DMS53 (cell line): ENCODE results near the gene INSIG2.
A peak's percentile ranks its signal among the peaks of the same experiment; 100 is the strongest.

Experiments
- DNase-seq: peaks from one replicate; lab custom pipeline; 2025; lab: John Stamatoyannopoulos, UW

The INSIG2 gene

DNA sequence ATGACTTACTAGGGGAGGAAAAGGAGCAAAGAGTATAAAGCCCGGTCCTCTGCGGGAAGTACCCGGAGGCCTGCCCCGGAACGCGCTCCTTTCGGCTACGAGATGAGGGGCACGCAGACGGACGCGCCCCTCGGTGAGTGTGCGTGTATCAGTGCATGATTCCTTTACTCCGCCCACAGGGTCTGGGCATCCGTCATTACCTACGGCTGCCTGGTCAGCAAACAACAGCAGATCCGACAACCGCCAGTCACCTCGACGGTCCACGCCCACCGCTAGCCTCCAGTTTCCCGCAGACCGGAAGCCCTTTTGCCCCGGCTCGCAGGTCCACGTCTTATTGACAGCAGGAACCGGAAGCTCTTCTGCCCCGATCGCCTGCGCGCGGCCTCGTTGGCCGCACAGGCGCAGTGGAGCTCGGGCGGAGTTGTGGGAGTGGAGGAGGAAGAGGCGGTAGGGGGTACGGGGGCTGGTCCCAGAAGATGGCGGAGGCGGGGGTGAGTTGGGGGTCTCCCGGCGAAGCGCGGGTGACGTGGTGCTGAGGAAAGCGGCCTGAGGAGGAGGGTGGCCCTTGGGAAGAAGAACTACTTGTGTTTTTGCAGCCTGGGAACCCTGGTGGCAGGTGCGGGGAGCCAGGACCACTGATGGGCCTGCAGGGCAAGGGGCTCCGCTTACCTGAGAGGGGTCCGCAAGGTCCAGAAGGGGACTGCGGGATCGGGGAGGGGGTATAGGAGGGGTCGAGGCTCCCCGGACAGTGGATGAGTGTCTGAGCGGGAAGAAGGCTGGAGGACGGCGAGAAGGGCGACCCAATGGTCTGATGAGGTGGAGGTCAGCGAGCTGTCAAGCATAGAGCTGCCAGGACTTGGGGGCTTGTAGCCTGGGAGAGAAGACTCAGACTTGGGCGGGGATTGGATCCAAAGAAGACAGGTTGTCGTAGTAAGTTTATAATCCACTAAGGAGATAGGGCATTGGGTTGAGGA lies at the start of gene INSIG2:
Gene INSIG2, plus strand, starts transcription at position 421 of the 974 bp plus-strand sequence. CDS start 8,086 bp downstream, outside the sequence.
- peak; percentile 99 for DNase-seq

DNA sequence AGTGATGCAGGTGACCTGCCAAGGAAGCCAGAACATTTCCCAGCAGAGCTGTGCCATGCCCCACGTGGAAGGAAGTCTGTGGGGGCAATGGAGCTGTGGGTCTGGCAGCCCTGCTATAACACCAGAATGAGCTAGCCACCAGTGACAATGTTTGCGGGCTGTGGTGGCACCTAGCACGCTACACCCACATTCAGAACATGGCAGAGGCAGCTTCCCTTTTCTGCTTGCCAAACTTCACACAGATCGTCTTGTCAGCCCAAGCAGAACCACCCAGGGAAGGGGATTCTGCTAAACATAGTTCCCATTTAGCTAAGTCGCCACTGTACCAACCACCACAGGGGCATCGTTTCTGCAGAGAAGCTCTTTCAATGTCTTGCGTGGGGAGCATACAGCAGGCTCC lies 47.4 kb upstream of the INSIG2 start:
- no peak for DNase-seq

DNA sequence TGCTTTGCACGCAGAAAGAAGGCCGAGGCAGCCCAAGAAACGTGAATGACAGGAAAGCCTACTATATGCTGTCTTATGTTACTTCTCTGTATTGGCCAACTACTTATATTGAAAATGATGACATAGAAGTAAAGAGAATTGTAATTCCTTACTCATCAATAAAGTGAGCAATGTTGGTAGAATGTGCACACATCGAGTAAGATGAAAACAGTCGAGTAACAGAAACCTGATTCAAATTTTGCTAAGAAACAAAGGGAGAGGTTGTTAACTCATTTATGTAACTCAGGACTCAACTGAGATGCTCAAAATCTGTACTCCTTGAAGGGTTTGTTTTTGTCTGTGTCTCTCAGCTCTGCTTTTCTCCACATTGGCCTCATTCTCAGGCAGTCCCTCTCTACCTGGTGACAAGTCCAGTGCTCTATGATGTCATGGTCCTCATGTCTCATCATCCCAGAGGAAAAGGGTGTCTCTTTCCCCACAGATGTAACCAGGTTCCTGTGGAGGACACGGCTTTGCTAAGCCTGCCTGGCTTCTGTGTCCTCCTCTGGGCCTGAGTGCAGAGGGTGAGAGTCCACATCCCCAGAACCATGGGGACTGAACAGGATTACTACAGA lies 44.1 kb upstream of the INSIG2 start:
- DNase-seq, result no peak

DNA sequence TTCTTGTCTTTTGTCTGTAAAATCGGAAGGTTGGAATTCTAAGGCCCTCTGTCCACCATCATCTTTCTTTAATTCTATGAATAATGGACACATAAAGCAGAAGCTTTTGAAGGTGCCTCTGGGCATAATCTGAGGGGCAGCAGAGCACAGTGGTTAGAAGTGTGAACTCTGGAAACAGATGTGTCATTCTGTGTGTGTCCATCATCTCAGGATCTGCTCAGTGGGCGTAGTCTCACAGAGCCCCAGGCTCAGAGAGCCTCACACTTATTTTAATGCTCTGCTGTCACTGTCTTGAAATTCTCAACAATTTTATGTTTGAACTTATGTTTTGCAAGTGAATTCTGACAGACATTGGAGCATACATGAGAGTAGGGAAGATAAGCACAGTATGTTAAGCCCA lies 43.4 kb upstream of the INSIG2 start:
- no peak for DNase-seq

DNA sequence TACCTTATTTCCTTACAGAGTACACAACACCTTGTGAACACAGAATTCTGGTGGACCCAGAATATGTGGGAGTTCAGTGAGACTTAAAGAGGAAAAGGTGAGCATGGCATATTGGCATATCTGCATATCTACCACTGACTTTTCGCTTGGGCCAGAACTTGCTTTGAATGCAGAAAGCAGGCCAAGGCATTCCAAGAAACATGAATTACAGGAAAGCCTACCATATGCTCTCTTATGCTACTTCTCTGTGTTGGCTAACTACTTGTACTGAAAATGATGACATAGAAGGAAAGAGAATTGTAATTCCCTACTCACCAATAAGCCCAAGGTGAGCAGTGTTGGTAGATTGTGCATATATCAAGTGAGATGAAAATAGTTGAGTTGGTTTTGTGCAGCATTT lies 43.0 kb upstream of the INSIG2 start:
- DNase-seq, result no peak

DNA sequence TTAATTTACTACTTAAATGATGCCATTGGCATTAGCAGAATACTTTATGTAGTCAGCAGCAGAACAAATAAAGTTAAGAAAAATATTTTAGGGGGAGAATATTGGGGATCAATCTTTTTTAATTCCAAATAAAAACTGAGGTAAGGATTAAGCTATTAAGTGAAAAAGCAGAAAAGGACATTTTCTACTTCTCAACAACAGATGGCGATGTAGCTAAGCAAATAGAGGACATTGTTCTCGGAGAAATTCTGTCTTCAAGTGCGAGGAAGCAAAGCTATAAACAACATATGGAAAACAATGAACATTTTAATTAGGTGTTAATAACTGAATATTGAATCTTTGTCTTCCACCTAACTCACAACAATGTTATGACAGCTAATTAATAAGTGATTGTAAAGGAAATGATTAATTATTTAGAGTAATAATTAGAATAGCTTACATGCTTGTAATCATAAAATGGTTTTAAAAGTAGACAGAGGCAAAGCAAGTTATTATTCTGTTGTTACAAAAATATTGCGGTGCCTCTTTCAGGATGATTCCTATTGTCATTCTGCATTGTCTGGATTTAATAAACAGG lies 41.5 kb upstream of the INSIG2 start:
- peak; percentile 78 for DNase-seq

DNA sequence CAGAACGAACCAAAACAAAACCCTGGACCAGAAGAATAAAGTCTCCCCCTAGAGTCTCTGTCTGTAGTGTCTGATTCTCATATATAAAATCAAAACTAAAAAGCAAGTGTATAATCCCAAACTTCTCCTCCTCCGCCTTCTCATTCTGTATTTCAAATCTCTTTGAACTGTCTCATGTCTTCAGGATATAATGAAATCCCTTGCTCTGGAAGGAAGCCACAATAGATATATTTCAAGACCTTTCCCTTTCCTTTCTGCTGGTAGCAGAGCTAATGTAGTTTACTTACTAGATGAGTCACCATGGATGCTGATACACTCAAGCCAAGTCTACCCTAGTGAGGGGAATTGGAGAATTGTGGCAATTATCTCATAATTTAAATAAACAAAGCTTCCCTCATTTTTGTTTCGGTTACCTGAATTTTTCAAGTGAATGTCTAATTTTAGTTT lies 40.9 kb upstream of the INSIG2 start:
- DNase-seq, result peak; percentile 68

DNA sequence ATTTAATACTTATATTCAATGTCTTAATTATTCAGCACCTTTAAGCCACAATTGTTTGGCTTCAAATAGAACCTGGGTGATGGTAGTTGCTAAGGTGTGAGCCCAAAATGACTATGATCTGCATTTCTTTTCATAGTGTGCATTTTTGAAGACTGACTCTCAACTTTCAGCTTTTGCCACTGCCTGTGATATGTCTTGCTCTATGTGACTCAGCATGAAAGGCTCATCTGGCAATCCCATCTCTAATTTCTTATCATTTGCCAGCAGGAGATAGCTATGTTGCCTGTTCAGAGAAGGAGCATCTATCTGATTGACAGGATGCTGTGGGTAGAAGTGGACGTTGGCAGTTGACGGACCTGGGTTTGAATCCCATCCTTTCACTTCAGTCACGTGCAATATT lies 39.9 kb upstream of the INSIG2 start:
- DNase-seq, result no peak

DNA sequence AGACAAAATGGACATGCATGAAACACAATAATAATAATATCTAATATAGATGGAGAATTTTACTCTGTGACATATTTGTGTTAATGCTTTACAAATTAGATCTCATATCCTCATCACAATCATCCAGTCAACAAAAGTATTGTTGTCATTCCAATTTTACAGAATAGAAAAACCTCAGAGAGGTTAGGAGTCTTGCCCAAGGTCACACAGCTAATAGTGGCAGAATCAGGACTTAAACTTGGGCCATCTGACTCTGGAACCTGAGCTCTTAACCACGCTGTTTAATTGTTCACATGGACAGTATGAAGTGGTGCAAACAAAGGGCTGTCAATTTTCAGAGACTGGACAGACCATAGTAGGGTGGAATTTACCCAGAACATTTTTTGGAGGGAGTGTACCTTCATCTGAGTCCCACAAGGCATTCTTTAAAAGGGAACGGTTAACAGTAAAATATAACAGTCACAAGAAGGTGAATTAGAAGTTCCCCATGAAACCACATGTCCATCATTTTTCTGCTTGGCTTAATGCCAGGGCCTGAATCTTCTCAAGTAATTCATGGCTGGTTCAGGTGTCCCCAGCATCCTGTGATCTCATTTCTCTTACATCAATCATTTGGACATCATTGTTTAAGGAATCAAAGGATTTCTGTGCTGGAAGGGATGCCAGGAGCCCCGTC lies 39.0 kb upstream of the INSIG2 start:
- peak; percentile 9 for DNase-seq

DNA sequence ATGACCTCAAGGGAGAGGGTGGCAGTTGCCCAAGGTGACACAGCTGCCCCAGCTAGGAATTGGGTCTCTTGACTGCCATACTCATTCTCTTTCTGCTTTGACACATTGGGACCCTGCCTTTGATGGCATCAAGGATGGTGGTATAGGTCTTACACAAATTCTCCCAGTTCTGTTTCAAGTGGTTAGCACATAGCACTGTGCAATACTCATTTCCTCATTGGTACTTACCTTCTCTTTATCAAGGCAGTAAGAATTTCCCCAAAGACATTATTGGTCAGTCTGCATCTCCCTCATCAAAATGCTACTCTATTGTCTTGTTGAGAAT lies 38.5 kb upstream of the INSIG2 start:
- DNase-seq, result no peak

DNA sequence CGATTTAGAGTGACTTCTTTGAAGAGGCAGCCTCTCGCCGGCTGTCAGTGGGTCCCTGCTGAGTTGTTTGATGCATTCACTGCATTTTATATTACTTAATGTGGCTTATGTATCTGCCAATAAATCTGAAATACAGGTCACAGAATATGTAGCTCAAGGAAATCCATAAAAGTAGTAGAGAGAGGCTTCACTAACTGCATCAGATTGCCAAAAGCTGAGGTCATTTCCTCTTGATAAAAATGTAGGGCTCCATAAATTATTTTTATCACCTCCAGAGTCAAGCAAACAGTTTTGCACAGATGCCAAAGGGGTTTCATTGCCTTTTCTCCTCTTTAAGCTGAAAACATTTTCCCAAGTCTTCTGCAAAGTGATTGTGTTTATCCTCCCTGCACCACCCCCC lies 37.9 kb upstream of the INSIG2 start:
- no peak for DNase-seq

DNA sequence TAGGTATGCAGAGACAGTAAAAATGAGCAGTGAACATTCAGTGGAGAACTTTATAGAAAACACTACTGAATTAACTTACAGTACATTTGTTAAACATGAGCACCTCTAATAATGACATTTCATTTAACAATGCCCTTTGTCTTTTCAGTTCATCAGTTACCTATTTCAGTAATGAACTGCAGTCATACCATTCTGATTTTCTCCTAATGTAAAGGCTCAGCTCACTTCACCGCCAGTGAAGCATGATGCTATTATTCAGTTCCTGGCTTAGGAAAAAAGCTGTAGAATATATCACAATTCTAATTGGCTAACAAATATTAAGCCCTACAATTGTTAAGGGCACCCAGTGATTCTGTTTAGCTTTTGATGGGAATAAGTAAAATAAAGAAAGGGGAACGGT lies 37.3 kb upstream of the INSIG2 start:
- no peak for DNase-seq

DNA sequence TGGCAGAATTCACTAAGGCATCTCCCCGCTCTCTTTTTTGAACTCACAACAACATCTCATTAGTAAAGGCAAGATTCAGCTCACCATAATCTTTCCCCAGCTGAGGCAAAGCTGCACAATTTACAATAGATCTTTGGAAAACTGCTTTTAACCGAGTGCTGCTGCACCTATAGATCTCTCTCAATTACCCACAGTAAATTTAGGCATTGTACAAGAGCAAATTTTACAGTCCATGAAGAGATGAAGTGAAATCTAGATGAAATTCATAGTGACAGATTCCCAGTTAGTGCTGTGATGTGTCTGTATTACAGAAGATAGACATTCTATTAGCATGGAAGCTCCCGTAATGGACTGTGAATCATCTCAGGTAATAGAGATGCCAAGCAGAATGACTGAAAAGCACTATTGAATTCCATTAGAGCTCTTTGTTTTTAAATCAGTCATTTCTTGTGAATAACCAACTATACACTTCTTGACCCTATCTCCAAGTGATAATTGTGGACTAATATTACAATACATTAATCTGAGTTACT lies 36.4 kb upstream of the INSIG2 start:
- DNase-seq, result no peak

DNA sequence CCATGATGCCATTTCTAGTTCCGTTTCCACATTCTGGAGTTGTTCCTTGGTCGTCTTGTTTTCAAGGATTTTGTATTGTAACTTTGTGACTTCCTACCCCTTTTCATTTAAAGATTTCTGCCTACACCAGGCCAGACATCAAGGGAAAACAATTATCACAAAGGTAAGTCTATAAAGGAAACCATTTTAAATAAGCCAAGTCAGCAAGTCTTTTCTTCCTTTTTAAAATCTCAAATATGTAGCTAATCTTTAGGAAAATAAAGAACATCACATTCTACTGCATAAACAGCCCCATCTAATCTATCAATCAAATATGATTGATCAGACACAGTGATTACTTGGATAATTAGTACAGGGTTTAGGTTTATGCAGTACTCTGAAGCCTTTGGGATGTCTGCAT lies 35.8 kb upstream of the INSIG2 start:
- no peak for DNase-seq

DNA sequence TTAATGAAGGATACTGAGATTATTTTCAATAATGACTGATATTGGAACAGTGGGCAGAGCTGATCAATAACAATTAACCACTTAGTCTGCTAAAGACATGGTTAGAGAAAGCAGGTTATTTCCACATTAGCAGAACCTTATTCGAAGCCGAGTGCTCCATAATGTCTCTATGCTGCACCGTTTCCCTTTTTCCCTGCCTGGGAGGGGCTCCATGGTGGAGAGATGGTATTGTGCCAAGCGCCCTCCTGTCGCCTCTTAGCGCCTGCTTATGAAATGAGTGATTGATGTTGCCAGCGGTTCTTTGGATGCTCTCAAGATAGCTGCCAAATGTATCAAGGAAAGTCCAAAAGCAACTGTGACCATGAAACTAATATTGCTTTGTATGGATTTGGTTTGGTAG lies 34.6 kb upstream of the INSIG2 start:
- no peak for DNase-seq

DNA sequence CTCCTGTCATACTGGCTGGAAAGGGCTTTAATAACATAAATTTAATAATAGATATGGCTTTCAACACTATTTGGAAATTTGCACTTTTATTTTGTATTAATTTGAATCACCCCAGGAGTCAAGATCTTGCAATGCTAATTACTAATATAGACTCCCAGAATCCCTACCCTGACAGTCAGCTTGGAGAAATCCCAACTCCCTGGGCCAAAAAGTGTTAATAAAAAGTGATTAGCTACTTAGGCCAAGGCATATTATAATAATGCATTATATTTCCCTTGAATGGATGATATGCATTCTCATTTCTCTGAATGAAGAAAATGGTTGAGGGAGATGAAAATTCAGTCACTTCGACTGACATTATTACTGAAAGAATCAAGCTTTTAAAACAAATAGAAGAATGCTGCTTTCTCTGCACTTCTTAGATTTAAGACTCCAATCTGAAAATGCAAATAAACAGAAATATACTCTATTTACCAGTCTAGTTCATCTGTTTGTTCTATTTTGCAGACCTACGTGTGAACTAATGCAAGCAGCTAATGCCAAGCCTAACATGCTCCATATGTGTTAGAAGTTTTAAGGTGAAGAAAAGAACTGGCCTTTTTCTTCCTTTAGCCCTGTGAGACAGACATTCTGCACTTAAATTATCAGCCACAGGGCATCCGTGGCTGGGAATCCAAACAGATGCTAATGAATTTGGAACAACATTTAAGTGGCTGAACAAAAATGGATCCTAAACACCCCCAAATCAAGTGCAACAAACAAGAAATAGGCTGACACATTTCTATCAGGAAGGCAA lies 33.9 kb upstream of the INSIG2 start:
- no peak for DNase-seq

DNA sequence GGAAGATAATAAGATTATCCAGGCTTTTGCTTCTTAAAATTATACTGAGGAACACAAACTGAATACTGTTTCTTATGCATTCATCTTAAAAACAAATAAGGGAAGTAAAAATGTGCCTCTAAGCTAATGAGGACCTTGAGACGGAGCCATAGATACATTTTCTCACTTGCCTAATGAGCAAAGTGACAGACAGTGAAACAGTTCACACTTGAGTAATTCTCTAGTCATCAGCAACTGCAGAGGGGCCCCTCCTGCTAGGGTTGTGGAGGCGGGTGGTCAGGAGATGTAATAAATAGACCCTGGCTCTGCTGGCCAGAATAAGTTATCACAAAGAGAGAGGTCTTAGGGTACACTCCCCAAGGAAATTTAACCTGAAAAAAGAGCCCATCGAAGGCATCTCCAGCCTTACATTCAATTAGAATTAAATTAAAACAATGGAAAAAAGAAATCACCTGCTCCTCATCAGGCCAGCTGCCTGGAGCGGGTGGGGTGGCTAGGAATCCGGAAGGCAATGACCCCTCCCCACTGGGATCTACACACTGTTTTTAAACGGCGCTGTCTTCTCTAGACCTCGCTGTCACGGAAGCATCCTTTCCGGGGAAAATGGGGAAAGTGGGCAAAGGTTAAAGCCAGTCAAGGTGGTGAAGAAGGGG lies 32.6 kb upstream of the INSIG2 start:
- DNase-seq, result no peak

DNA sequence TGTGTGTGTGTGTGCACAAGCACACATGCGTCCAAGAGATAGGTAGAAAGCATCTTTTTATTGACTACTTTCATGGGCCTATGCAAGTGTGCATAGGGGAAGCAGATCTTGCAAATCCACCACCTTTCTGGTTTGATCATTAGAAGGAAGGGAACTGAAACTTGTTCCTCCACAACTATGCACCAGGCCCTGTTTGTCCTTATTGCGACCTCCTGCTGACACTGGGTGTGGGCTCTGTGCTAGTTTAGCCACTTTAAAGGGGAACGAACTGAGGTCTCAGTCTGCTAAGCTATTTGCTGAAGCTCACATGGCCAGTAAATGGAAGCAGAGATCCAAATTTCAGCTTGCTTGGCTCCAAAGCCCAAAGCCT lies 32.1 kb upstream of the INSIG2 start:
- no peak for DNase-seq

DNA sequence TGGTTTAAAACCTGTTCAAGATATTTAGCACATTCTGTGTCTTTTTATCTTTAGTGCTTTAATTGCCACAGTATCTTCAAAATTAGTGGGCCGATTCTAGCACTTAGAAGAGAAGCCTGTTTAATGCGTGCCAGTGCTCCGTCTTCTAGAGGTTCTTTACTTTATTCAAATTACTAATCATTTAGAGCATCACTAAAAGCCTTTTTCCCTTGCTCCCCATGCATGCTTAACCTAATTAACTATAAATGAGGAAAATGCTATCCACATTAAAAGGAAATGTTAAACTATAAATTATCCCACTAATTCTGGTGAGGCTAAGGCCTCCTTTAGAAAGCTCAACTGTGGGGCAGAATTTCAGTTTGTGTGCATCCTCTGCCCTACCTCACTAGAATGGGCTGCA lies 31.5 kb upstream of the INSIG2 start:
- DNase-seq, result no peak

DNA sequence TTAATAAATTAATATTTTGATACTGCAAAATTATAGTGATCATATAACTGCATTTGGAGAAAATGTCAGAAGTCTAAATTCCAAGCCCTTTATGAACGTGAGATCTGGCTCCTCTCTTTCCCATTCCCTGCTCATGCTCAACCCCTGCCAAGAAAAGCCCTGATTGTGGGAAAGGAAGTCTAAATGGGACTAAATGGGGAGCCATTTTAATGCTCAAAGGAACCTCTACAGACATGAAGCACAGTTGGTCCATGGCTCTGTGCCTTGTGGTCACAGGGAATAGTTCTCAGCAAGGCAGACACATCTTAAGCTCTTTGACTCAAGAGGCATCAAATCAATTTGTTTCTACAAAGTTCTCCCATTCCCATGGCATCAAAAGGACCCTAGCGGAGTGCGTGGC lies 29.3 kb upstream of the INSIG2 start:
- no peak for DNase-seq

DNA sequence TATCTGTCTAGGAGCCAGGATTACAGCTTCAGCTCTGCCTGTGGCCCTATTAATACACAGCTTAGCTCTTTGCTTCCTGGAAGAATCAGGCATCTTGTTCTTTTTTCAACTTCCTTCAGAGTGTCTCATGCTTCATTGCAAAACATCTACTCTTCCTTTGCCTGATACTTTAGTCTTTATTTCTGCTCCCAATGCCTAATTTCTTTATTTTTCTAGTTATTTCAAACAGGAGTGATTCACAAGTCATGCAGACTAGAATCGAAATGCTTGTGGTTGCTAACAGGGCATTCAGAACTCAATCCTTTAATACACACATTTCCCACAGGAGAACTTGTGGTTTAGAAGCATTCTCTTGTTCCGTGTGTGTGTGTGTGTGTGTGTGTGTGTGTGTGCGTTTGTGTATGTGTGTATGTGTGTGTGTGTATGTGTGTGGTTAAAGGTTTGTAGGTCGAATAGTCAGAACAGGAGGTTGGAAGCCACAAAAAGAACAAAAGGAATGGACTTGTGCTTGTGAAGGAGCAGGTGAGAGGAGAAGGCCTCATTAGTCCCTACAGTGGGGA lies 28.3 kb upstream of the INSIG2 start:
- no peak for DNase-seq
